AG10803 (cell line): ENCODE results near the gene IGF1R.
"Not testable (repeated sequence)": the region's sequence is repeated elsewhere in the genome, so short reads cannot be mapped to it uniquely, and the experiment has no call there.

ENCODE experiments used
- DNase-seq: peaks from one replicate; pipeline ENCODE4 v3.0.0; 2010; ENCODE audit warnings: low read depth
- H3K4me3 ChIP-seq: 2 replicates; pipeline ENCODE4 v1.5.1; 2011; ENCODE audit warnings: mild to moderate bottlenecking, low read length, control low read depth
- TF ChIP-seq, protein P1 (sequence below): conservative IDR thresholded peaks from 2 replicates; pipeline ENCODE4 v1.5.1; 2011; ENCODE audit warnings: mild to moderate bottlenecking, low read length, control low read depth, inconsistent platforms

IGF1R gene

DNA sequence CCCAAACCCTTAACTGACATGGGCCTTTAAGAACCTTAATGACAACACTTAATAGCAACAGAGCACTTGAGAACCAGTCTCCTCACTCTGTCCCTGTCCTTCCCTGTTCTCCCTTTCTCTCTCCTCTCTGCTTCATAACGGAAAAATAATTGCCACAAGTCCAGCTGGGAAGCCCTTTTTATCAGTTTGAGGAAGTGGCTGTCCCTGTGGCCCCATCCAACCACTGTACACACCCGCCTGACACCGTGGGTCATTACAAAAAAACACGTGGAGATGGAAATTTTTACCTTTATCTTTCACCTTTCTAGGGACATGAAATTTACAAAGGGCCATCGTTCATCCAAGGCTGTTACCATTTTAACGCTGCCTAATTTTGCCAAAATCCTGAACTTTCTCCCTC lies 309.3 kb downstream of the IGF1R start:
- no peak for DNase-seq
- TF ChIP-seq, protein P1, sequence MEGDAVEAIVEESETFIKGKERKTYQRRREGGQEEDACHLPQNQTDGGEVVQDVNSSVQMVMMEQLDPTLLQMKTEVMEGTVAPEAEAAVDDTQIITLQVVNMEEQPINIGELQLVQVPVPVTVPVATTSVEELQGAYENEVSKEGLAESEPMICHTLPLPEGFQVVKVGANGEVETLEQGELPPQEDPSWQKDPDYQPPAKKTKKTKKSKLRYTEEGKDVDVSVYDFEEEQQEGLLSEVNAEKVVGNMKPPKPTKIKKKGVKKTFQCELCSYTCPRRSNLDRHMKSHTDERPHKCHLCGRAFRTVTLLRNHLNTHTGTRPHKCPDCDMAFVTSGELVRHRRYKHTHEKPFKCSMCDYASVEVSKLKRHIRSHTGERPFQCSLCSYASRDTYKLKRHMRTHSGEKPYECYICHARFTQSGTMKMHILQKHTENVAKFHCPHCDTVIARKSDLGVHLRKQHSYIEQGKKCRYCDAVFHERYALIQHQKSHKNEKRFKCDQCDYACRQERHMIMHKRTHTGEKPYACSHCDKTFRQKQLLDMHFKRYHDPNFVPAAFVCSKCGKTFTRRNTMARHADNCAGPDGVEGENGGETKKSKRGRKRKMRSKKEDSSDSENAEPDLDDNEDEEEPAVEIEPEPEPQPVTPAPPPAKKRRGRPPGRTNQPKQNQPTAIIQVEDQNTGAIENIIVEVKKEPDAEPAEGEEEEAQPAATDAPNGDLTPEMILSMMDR: no peak
- no peak overlapping the region for H3K4me3 ChIP-seq

DNA sequence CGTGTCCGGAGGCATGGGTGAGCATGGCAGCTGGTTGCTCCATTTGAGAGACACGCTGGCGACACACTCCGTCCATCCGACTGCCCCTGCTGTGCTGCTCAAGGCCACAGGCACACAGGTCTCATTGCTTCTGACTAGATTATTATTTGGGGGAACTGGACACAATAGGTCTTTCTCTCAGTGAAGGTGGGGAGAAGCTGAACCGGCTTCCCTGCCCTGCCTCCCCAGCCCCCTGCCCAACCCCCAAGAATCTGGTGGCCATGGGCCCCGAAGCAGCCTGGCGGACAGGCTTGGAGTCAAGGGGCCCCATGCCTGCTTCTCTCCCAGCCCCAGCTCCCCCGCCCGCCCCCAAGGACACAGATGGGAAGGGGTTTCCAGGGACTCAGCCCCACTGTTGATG lies 309.7 kb downstream of the IGF1R start:
- no peak for DNase-seq
- TF ChIP-seq, protein P1: no peak
- no peak overlapping the region for H3K4me3 ChIP-seq

DNA sequence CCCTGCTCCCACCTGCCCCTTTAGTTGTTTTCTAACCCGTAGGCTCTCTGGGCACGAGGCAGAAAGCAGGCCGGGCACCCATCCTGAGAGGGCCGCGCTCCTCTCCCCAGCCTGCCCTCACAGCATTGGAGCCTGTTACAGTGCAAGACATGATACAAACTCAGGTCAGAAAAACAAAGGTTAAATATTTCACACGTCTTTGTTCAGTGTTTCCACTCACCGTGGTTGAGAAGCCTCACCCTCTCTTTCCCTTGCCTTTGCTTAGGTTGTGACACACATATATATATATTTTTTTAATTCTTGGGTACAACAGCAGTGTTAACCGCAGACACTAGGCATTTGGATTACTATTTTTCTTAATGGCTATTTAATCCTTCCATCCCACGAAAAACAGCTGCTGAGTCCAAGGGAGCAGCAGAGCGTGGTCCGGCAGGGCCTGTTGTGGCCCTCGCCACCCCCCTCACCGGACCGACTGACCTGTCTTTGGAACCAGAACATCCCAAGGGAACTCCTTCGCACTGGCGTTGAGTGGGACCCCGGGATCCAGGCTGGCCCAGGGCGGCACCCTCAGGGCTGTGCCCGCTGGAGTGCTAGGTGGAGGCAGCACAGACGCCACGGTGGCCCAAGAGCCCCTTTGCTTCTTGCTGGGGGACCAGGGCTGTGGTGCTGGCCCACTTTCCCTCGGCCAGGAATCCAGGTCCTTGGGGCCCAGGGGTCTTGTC lies 310.7 kb downstream of the IGF1R start:
- TF ChIP-seq, protein P1: no peak
- DNase-seq: no peak
- no peak overlapping the region for H3K4me3 ChIP-seq

DNA sequence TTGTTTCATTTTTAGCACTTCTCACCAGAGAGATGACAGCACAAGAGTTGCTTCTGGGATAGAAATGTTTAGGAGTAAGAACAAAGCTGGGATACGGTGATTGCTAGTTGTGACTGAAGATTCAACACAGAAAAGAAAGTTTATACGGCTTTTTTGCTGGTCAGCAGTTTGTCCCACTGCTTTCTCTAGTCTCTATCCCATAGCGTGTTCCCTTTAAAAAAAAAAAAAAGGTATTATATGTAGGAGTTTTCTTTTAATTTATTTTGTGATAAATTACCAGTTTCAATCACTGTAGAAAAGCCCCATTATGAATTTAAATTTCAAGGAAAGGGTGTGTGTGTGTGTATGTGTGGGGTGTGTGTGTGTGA lies 311.3 kb downstream of the IGF1R start:
- no peak for DNase-seq
- no peak overlapping the region for H3K4me3 ChIP-seq
- TF ChIP-seq, protein P1: no peak

DNA sequence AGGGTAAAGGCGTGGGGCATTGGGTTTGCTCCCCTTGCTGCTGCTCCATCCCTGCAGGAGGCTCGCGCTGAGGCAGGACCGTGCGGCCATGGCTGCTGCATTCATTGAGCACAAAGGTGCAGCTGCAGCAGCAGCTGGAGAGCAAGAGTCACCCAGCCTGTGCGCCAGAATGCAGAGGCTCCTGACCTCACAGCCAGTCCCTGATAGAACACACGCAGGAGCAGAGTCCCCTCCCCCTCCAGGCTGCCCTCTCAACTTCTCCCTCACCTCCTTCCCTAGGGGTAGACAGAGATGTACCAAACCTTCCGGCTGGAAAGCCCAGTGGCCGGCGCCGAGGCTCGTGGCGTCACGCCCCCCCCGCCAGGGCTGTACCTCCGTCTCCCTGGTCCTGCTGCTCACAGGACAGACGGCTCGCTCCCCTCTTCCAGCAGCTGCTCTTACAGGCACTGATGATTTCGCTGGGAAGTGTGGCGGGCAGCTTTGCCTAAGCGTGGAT lies 312.3 kb downstream of the IGF1R start:
- TF ChIP-seq, protein P1: no peak
- H3K4me3 ChIP-seq: no peak overlapping the region
- no peak for DNase-seq

DNA sequence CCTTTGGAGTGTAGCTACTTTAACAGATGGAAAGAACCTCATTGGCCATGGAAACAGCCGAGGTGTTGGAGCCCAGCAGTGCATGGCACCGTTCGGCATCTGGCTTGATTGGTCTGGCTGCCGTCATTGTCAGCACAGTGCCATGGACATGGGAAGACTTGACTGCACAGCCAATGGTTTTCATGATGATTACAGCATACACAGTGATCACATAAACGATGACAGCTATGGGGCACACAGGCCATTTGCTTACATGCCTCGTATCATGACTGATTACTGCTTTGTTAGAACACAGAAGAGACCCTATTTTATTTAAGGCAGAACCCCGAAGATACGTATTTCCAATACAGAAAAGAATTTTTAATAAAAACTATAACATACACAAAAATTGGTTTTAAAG lies 315.1 kb downstream of the IGF1R start:
- no peak for DNase-seq
- TF ChIP-seq, protein P1: no peak
- H3K4me3 ChIP-seq: no peak overlapping the region

DNA sequence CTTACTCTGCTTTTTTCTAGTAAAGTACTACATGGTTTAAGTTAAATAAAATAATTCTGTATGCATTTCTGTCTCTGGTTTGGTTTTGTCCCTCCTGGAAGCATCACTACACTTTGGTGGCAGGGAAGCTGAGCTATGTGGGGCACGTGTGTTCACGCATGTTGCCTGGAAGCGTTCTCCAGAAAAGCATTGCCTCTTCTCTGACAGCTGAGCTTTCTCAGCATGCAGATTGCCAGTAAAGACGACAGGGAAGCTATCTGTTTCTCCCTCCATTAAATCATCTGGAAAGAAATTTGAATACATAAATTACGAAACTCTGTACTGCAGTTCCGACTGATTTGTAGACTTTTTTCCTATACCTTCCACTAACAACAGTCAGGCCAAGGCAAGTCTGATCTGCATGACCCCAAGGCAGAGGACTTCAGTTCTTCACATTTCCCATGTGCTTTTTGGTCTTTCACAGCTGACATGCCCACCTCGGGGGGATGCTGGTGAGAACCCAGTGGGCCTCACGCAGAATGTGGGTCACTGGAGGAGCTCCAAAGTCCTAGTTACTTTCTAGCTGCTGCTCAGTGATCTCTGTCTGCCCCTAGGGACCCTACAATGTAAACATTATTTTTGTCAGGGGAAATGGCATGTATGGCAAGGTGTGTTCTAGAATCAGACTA lies 316.3 kb downstream of the IGF1R start:
- DNase-seq: no peak
- H3K4me3 ChIP-seq: no peak overlapping the region
- TF ChIP-seq, protein P1: no peak

DNA sequence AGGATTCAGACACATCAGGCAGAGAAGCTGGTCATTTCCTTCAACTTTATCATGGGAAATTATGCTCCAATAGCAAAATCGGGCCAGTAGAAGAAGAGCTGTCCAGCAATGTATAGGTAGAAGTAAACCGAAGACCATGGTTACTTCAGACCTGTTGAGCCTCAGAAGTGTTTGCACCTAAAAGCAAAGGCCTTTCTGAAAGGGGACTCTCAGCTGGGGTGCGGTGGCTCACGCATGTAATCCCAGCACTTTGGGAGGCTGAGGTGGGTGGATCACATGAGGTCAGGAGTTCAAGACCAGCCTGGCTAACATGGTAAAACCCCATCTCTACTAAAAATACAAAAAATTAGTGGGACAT lies 316.8 kb downstream of the IGF1R start:
- DNase-seq, H3K4me3 ChIP-seq: not testable (repeated sequence)
